NCI-H460 (cell line): Measurements from ENCODE around the gene MAPK7. TPM values are rescaled to one million over a fixed set of nuclear protein-coding genes. Genes with fewer than 3 reads are reported as not detected.

Experiments
- DNase-seq: peaks from one replicate; pipeline ENCODE4 v3.0.0-alpha.2; 2016; ENCODE audit warnings: low read depth; ENCODE audit errors: extremely low read depth
- total RNA-seq: library from RNA; depleted of rRNA; stranded (reverse); fragments of >200 nt; shearing (Covaris generic); gene quantifications from 2 replicates; pipeline ENCODE4 v1.2.3, GENCODE V29; 2014

The MAPK7 gene
- total RNA-seq, 1 experiment from 2014 or later, result 6.5 TPM

DNA sequence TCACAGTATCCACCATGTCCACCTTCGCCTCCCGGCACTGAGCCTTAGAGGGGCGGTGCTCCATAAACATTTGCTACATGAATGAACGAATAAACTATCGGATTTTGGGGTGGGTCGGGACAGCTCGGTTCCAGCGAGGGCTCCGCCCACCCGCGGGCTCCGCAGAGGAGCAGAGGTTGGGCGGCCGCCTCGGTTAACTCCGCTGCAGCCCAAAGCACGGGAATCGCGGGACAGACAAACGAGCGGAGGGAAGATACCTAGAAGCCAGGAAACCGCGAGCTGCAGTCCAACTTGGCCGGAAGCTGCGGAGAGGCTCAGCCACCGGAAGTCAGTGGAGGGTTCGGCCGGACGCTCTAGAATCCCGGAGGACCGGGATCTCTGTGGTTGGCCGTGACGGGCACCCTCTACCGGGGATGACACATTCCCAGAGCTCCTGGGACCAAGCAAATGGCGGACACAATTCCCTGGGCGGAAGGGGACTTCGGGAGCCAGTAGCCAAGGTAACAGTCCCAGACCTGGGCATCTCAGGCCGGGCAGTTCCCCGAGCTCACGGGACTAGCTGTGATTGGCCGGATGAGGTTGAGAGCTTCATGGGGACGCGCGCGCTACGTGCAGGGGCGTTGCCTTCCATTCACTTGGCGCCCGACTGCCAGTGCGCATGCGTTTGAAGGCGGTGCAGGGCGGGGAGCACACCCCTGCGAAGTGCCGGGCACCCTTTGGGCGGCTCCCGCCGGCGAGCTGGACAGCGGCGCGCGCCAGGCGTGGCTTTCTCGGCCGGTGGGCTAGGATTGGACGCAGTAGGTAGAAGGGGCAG lies 489 bp upstream of the MAPK7 start:
- DNase-seq, result peak; percentile 98

DNA sequence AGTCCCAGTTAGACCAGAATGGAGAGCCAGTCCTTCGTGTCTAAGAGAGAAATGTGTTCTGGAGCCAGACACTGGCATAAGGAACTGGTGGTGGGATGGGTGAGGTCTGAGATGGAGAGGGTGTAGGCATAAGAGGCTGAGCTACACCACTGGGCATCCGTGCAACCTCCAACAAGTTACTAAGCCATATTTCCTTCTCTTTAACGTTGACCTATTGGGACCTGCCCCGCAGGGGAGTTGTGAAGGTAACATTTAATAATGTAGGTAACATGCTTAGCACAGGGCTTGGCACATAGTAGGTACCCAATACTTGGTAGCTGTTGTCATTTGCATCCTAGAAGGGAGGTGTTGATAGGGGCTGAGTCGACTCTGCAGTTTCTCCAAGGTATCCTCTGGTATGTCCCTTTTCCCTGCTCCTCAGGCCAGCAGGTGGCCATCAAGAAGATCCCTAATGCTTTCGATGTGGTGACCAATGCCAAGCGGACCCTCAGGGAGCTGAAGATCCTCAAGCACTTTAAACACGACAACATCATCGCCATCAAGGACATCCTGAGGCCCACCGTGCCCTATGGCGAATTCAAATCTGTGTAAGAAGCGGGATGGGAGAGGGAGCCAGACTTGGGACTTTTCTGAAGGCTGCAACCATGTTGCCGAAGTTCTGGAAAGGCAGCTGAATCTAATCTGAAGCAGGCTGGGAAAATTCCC lies 1.2 kb downstream of the MAPK7 start:
- DNase-seq, result no peak

DNA sequence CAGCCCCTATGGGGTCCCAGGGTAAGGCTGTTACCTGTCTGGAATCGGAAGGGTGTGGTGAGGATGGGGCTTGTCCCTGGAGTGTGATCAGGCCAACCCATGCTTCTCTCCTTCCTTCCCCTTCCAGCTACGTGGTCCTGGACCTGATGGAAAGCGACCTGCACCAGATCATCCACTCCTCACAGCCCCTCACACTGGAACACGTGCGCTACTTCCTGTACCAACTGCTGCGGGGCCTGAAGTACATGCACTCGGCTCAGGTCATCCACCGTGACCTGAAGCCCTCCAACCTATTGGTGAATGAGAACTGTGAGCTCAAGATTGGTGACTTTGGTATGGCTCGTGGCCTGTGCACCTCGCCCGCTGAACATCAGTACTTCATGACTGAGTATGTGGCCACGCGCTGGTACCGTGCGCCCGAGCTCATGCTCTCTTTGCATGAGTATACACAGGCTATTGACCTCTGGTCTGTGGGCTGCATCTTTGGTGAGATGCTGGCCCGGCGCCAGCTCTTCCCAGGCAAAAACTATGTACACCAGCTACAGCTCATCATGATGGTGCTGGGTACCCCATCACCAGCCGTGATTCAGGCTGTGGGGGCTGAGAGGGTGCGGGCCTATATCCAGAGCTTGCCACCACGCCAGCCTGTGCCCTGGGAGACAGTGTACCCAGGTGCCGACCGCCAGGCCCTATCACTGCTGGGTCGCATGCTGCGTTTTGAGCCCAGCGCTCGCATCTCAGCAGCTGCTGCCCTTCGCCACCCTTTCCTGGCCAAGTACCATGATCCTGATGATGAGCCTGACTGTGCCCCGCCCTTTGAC lies 2.4 kb downstream of the MAPK7 start:
- no peak for DNase-seq

DNA sequence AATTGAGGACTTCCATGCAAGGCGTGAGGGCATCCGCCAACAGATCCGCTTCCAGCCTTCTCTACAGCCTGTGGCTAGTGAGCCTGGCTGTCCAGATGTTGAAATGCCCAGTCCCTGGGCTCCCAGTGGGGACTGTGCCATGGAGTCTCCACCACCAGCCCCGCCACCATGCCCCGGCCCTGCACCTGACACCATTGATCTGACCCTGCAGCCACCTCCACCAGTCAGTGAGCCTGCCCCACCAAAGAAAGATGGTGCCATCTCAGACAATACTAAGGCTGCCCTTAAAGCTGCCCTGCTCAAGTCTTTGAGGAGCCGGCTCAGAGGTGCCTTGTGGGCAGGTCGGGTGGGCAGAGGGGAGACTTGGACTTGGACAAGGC lies 3.1 kb downstream of the MAPK7 start:
- no peak for DNase-seq

DNA sequence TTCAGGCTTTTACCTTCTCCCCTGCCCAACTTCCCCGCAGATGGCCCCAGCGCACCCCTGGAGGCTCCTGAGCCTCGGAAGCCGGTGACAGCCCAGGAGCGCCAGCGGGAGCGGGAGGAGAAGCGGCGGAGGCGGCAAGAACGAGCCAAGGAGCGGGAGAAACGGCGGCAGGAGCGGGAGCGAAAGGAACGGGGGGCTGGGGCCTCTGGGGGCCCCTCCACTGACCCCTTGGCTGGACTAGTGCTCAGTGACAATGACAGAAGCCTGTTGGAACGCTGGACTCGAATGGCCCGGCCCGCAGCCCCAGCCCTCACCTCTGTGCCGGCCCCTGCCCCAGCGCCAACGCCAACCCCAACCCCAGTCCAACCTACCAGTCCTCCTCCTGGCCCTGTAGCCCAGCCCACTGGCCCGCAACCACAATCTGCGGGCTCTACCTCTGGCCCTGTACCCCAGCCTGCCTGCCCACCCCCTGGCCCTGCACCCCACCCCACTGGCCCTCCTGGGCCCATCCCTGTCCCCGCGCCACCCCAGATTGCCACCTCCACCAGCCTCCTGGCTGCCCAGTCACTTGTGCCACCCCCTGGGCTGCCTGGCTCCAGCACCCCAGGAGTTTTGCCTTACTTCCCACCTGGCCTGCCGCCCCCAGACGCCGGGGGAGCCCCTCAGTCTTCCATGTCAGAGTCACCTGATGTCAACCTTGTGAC lies 3.6 kb downstream of the MAPK7 start:
- no peak for DNase-seq

DNA sequence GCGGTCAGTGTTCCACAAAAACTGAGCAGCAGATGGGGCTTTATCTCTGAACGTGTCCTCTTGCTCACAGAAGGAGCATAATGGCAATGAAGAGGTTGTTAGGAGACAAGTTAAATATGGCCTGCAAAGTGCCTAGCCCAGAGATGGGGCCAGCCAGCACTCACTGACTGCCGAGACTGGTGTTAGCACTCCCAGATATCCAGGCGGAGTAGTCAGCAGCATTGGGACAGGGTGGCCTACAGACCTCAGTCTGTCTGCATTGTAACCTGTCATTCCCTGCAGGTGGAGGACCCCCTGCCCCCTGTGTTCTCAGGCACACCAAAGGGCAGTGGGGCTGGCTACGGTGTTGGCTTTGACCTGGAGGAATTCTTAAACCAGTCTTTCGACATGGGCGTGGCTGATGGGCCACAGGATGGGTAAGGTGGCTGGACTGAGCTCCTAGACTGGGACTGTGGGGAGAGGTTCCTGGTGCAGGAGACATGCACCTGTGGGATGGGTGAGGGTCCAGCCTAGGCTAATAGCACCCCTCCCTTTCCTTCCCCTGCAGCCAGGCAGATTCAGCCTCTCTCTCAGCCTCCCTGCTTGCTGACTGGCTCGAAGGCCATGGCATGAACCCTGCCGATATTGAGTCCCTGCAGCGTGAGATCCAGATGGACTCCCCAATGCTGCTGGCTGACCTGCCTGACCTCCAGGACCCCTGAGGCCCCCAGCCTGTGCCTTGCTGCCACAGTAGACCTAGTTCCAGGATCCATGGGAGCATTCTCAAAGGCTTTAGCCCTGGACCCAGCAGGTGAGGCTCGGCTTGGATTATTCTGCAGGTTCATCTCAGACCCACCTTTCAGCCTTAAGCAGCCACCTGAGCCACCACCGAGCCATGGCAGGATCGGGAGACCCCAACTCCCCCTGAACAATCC lies 4.5 kb downstream of the MAPK7 start:
- DNase-seq, result no peak

DNA sequence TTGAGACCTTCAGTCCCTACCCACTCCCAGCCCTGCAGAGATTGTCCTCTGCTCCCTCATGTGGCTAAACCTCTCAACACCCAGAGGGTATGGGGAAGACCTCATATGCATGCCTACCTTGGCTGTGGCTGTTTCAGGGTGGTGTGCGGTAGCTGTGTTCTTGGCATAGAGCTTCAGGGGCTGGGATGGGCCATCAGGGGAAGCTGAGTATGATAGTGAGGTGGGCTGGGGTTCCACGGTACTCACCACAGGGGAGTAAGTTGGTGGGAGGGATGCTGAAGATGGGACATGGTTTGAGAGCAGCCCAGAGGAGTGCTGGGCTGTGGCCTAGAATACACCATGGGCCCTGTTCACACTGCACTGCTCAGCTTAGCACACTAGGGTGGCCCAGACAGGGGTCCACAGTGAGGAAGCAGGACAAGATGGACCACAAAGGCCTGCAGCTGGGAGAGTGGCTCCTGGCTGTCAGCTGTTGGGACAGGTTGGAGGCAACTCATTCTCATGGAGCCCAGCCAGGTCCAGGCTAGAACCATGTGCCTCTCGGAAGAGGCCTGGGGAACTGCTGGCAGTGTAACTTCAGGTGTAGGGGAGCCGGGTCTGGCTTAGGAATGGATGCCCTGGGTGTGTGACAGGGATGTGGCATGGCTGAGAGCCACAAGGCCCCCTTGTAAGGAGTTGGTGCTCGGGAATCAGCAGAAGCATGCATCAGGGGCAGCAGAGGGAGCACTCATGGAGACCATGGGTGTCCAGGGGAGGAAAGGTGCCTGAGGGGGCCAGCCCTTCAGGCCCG lies 5.6 kb downstream of the MAPK7 start:
- no peak for DNase-seq

DNA sequence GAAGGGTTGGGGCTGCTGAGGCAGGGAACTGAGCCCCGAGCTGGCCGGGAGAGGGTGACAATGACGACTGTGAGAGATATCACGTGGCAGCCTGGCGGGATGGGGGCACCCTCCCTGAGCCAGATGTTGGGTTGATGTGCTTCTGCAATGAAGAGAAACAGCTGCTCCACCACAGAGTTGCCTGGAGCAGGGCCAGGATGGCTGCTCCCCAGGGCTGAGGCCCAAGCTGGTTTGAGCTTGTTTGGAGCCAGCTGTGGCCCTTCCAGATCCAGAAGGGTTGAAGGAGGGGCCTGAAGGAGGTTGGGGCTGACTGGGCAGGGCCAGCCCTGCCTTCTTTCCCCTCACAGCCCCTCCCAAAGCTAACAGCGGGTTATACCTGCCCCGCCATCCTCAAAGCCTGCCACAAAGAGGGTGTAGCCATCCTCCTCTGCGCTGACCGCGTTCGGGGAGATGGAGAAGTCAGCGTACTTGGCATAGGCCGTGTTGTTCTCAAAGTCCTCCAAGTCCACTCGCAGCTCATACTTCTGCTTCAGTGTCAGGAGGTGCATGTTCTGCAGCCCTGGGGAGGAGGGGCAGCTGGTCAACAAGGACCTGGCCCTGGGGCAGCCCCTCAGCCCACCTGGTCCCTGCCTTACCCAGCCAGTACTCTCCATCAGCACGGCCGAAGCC lies 6.6 kb downstream of the MAPK7 start:
- no peak for DNase-seq

DNA sequence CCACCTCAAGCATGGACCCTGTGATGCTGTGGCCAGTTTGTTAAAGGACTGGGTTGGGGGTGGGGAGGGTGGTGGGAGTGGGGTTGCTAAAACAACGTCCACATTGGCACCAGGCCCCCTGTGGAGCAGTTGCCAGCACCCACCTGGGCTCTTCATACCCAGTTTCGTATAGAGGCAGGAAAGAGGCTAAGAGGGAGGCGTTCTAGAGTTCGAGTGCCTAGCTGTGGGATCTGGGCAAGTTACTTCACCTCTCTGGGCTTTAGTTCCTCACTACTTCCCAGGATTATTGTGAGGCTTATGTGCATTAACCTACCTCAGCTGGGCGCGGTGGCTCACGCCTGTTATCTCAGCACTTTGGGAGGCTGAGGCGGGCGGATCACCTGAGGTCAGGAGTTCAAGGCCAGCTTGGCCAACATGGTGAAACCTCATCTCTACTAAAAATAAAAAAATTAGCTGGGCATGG lies 7.3 kb downstream of the MAPK7 start:
- no peak for DNase-seq

DNA sequence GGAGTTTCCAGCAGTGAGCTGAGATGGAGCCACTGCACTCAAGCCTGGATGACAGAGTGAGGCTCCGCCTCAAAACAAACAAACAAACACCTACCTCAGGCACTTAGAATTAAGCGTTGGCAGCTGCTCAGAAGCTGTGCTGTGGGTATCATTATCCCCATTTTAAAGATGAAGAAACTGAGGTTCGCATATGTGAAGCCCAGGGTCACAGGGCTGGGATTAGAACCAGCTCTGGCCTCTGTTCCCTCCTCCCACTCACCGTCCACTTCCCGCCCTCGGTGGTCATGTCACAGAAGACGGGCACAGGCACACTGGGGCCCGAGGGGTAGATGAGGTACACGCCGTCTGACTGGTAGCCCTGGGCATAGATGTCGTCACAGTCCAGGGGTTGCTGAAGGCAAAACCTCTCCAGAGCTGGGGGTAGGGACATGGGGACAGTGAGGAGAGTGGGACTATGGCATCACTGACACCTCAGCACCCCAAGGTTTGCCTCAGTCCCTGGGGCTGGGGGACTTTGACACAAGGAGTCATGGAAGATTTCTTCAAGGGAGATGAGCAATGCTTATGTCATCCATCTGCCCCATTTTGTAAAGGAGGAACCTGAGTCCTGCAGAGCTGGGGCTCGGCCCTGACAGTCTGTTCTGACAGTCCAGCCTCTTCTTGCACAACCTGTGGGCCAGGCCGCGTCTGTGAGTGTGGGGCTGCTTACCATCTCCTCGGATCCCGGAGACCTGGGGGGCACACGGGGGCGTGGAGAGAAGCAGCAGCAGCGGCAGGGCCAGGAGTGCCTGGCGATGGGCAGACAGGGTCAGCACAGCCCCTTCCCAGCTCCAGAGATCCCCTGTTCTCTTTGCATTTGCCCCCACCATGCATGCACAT lies 8.0 kb downstream of the MAPK7 start:
- DNase-seq, result no peak

DNA sequence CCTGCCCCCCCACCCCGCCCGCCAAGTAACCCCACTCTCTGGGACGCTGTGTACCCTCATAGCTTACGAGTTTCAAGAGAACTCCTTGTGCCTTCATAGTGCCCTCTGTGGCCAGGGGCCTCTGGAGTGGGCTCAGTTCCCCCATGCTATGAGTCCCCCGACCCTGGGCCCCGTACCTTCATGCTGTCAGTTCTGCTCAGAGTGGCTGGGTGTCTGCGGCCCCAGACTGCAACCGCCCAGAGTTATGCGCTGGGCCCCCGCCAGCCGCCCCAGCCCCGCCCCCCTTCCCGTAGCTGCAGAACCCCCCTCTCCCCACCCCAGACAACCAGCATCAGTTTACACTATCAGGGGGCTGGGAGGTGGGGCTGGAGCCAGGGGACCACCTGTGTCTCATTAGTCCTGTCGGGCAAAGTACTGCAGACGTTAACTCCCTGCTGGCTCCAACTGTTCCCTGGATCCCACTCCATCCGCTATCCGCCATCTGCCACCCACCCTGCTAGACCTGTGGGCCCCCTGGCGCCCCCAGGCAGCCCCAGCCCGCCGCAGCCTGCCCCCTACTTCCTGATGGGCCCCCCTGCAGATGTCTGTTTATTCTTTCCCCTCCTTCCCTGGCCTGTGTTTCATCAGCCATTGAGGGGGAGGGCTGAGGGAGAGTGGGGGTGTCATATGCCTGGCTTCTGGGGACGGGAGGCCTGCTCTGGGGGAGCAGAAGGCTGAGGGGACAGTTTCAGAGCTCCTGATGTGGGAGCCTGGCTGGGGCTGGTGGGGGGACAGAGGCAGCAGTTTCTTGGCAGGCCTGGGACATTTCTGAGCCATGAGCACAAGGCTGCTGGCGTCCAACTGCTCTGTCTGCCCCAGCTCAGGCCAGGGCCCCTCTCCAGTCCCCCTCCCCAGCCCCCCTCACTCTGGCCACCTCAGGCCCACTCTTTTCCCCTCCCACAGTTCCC lies 8.9 kb downstream of the MAPK7 start, which contains the start of gene MFAP4:
Gene MFAP4 (minus strand): TSS at position 217 of the 947 bp plus-strand sequence. CDS start 35 bp downstream, at position 182.
- DNase-seq, result no peak

DNA sequence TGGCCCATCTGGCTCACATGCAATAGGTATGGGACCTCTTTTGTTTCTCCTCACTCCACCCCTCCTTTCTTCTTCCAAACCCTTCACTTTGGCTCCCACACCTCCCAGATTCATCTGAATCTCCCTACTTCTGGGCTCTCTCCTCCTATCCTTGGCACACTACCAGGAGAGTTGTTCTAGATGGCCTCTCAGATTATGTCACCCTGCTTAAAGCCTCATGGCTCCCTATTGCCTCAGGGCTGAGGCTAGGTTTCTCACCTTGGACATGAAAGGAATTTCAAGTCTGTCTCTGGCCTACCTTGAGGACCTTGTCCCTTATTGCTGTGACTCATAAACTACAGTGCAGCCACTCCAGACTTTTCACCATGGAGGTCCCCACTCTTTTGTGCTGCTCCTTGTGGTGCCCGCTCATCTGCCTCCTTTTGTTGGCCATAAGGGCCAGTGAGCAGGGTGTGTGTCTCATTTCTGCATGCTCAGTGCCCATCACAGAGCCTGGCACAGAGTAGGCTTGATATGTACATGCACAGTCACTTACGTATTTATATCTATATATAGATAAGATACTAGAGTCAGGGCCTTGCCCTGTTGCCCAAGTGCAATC lies 9.7 kb downstream of the MAPK7 start:
- no peak for DNase-seq

DNA sequence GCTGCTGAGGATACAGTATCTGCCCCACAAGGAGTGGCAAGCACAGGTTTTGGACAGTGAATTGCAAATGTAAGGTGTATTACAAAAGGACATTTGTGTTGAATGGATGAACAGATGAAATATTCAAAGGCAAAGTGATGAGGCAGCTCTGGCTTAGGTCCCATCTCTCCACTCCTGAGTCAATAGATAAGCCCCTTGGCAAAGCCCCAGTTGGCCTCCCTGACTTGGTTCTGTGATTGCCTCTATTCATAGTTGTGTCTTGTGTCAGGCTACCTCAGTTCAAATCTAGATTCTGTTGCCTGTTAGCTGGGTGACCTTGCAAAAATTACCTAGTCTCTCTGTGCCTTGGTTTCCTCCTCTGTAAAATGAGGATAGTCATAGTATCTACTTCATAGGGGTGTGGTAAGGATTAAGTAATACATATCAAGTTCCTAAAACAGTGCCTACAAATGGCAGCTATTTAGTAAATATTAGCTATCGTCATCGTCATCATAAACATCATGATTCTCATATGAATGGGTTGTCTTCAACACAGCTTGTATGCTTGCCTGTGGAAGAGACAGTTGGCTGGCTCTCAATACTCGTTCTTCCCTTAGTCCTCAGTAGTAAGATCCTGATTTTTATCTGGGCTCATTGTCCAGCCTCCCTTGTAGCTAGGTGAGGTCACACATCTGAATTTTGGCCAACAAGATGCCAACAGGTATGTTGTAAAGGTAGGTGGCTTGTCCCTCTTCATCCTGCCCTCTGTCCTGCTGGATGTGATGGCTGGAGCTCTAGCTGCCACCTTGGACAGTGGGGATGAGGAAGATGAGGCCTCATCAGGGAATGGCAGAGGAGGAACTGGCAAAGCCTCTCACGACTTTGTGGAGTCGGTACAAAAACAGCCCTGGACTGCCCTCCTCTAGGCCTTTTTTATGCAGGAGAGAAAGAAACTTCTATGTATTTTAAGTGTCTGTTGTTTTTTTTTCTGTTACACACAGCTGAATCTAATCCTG lies 10.8 kb downstream of the MAPK7 start:
- DNase-seq, result no peak

DNA sequence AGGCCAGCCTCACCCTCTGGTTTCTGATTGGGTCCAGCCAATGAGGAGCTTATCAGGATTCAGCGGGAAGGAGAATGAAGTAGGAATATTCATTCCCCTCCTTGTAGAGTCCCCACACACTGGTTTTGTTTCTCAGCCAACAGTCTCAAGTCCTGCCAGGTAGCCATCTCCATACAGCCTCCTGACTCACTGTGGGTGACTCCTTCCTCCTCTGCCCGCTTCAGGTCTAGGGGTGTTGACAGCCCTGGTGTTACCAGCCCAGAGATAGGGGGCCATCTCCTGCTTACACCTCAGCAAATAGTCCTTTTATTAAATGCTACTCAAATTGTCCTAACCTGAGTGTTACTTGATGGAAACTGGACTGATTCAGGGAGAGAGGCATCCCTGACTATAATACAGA lies 12.7 kb downstream of the MAPK7 start:
- DNase-seq, result no peak
